Measurements from ENCODE around the gene HIP1R.
A peak's percentile ranks its signal among the peaks of the same experiment; 100 is the strongest.
"Not testable (repeated sequence)": the region's sequence is repeated elsewhere in the genome, so short reads cannot be mapped to it uniquely, and the experiment has no call there.

HIP1R gene

DNA sequence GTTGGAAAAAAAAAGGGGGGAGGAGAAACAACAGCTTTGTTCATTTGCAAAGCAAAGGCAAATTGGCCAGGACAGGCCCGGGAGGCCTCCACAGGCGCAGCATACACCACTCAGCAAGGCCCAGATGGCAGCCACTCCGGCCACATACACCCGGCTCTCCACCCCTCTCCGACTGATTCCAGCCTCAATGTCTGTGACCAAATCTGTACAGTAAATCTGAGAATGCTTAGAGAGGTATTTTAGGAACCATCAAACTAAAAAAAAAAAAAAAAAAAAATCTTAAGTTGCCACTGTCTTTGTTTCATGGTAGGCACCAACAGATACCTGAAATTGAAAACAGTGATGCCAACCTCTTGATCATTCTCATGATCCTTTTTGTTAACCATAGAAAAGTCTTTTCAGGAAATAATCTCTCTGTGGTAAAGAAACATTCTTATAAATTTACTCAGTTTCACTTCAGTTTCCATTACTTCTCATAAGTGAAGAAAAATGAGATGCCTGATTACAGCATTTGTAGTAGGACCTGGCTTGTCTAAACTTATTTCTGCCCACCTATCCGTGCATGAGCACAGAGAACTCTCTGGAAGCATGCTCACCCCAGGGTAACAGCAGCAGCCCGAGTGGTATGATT is 40.4 kb downstream of the HIP1R start:
- no peak overlapping the region for H3K27ac ChIP-seq (ENCODE audit: low read depth in 2 of 2, low read length in 2 of 2)
- H3K36me3 ChIP-seq (ENCODE audit: control insufficient read depth in 2 of 2, insufficient read depth in 2 of 2, low read length in 2 of 2), result peaks cover 5 to 15% of the 10 kb centered on the region in 2 donors
- H3K4me3 ChIP-seq (ENCODE audit: low read length in 2 of 2), result no peak overlapping the region
- peaks cover 40 to 54% of the 10 kb centered on the region in 2 donors for H3K4me1 ChIP-seq (ENCODE audit: control insufficient read depth in 2 of 2, insufficient read depth in 2 of 2, low read length in 2 of 2)
- no peak overlapping the region for H3K9ac ChIP-seq (ENCODE audit: low read depth in 1 of 2, low read length in 2 of 2)
- H3K27me3 ChIP-seq (ENCODE audit: control insufficient read depth in 2 of 2, insufficient read depth in 2 of 2, low read length in 2 of 2), result no peaks in the 10 kb centered on the region
- no peaks in the 10 kb centered on the region for H3K9me3 ChIP-seq (ENCODE audit: control insufficient read depth in 2 of 2, low read length in 2 of 2)

DNA sequence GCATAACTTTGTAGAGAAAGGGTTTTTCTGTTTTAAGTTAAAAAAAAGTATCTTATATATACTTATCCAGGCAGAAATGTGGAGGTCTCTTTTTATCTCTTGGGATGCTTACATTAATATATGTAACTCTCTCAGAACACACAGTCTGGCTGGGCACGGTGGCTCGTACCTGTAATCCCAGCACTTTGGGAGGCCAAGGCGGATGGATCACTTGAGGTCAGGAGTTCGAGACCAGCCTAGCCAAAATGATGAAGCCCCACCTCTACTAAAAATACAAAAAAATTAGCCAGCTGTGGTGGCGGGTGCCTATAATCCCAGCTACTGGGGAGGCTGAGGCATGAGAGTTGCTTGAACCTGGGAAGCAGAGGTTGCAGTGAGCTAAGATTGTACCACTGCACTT is 41.0 kb downstream of the HIP1R start:
- H3K4me1 ChIP-seq (ENCODE audit: control insufficient read depth in 2 of 2, insufficient read depth in 2 of 2, low read length in 2 of 2), result peaks cover 35 to 54% of the 10 kb centered on the region in 2 donors

DNA sequence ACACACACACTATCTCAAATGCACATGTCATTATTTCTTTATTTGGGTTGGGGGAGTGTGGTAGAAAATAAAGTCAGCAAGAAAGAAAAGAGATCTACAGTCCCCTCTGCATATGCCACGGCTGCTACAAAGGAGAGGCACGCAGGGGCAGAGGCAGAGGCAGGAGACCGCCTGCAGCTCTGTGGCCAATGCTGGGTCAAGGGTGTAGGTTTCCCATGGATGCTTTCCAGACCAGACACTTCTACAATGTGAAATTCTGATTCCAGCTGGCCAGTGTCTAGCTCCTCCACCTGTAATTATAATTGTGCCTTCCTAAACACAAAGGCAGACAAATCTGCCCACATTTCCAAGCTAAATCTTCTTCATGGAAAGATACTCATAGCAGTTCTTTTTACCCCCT is 41.5 kb downstream of the HIP1R start:
- no peak overlapping the region for H3K27ac ChIP-seq (ENCODE audit: low read depth in 2 of 2, low read length in 2 of 2)

More for the DNA sequence above, 41.0 kb downstream of the HIP1R start:
- not testable (repeated sequence) for H3K9me3 ChIP-seq (ENCODE audit: control insufficient read depth in 2 of 2, low read length in 2 of 2); H3K9ac ChIP-seq (ENCODE audit: low read depth in 1 of 2, low read length in 2 of 2); H3K27ac ChIP-seq (ENCODE audit: low read depth in 2 of 2, low read length in 2 of 2); H3K27me3 ChIP-seq (ENCODE audit: control insufficient read depth in 2 of 2, insufficient read depth in 2 of 2, low read length in 2 of 2); H3K4me3 ChIP-seq (ENCODE audit: low read length in 2 of 2)
- peaks cover 5 to 12% of the 10 kb centered on the region in 2 donors for H3K36me3 ChIP-seq (ENCODE audit: control insufficient read depth in 2 of 2, insufficient read depth in 2 of 2, low read length in 2 of 2)

DNA sequence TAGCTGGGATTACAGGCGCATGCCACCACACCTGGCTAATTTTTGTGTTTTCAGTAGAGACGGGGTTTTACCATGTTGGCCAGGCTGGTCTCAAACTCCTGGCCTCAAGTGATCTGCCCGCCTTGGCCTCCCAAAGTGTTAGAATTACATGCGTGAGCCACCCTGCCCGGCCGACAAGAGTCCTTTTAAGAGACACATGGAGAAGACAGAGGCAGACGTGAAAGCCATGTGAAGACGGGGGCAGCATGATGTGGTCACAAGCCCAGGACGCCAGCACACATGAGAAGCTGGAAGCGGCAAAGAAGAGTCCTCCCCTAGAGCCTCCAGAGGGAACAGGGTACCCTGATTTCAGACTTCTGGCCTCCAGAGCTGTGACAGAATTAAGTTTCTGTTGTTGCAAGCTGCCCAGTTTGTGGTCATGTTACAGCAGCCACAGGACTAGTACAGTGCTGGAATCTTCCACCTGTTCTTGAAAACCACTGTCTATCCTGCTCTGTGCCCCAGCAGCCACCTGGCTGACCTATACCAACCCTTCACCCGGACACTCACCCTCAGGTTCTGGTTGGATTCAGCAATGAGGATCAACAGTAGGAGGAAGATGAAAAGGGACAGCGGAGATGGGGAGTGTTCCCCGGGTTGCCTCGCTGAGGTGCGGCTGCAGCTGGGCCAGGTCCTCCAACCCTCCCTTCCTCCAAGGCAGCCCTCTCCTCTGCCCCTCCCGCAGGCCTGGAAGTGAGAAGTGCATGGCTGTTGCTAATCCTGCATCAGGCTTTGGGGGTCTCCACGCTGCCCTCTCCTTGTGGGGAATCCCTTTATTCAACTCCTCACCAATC is 43.7 kb downstream of the HIP1R start:
- no peak overlapping the region for H3K9ac ChIP-seq (ENCODE audit: low read depth in 1 of 2, low read length in 2 of 2)
- no peaks in the 10 kb centered on the region for H3K9me3 ChIP-seq (ENCODE audit: control insufficient read depth in 2 of 2, low read length in 2 of 2)
- no peak overlapping the region for H3K4me3 ChIP-seq (ENCODE audit: low read length in 2 of 2)
- peaks cover 5 to 8% of the 10 kb centered on the region in 2 donors for H3K36me3 ChIP-seq (ENCODE audit: control insufficient read depth in 2 of 2, insufficient read depth in 2 of 2, low read length in 2 of 2)
- peak overlapping the region in 1 of 2 donors; percentile 1 for H3K27ac ChIP-seq (ENCODE audit: low read depth in 2 of 2, low read length in 2 of 2)
- H3K27me3 ChIP-seq (ENCODE audit: control insufficient read depth in 2 of 2, insufficient read depth in 2 of 2, low read length in 2 of 2), result no peaks in the 10 kb centered on the region
- H3K4me1 ChIP-seq (ENCODE audit: control insufficient read depth in 2 of 2, insufficient read depth in 2 of 2, low read length in 2 of 2), result peaks cover 14 to 35% of the 10 kb centered on the region in 2 donors

More for the DNA sequence above, 41.5 kb downstream of the HIP1R start:
- Histone ChIP-seq H3K9me3 (ENCODE audit: control insufficient read depth in 2 of 2, low read length in 2 of 2) (no peaks in the 10 kb centered on the region), H3K4me1 (ENCODE audit: control insufficient read depth in 2 of 2, insufficient read depth in 2 of 2, low read length in 2 of 2) (peaks cover 34 to 50% of the 10 kb centered on the region in 2 donors), H3K9ac (ENCODE audit: low read depth in 1 of 2, low read length in 2 of 2) (no peak overlapping the region), H3K4me3 (ENCODE audit: low read length in 2 of 2) (no peak overlapping the region), H3K27me3 (ENCODE audit: control insufficient read depth in 2 of 2, insufficient read depth in 2 of 2, low read length in 2 of 2) (no peaks in the 10 kb centered on the region), H3K36me3 (ENCODE audit: control insufficient read depth in 2 of 2, insufficient read depth in 2 of 2, low read length in 2 of 2) (peaks cover 5 to 12% of the 10 kb centered on the region in 2 donors)

DNA sequence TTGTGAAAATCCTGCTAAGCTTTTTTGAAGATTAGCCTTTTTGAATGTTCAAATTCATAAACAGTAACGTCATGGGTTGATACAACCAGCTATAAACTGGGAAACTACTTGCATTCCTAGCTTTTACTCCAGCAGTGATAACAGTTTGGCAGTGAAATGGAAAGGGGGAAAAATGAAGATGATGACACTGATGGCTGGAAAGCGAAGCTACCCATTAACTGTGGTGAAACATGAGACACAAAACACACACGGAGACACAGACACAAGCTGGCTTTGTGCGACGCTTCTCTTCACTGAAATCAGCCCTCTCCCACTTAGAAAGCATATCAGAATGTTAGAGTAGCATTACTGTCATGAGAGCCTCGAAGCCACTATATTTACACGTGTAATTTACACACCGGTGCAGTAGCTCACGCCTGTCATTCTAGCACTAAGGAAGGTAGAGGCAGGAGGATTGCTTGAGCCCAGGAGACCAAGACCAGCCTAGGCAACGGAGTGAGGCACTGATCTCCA is 45.0 kb downstream of the HIP1R start:
- Histone ChIP-seq H3K27me3 (ENCODE audit: control insufficient read depth in 2 of 2, insufficient read depth in 2 of 2, low read length in 2 of 2) (no peaks in the 10 kb centered on the region), H3K4me1 (ENCODE audit: control insufficient read depth in 2 of 2, insufficient read depth in 2 of 2, low read length in 2 of 2) (peaks cover 18 to 40% of the 10 kb centered on the region in 2 donors)

DNA sequence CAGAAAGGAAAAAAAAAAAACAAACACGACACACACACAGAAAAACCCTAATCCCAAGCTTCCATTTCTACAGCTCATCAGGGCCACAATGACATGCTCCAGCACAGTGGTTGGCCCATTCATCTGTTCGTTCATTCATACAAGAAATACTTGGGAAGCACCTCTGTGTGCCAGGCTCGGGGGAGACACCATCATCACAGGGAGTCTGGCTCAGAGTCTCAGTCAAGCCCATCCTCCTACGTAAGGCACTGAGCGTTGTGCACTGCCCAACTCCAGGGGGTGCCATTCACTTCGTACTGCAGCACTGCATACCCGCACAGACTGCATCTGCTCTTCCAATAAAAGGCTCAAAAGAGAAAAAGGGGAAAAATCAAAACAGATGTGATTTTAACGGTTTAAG is 45.4 kb downstream of the HIP1R start:
- peaks cover 18 to 38% of the 10 kb centered on the region in 2 donors for H3K4me1 ChIP-seq (ENCODE audit: control insufficient read depth in 2 of 2, insufficient read depth in 2 of 2, low read length in 2 of 2)
- H3K27ac ChIP-seq (ENCODE audit: low read depth in 2 of 2, low read length in 2 of 2), result no peak overlapping the region
- peaks cover 5 to 8% of the 10 kb centered on the region in 2 donors for H3K36me3 ChIP-seq (ENCODE audit: control insufficient read depth in 2 of 2, insufficient read depth in 2 of 2, low read length in 2 of 2)
- no peak overlapping the region for H3K4me3 ChIP-seq (ENCODE audit: low read length in 2 of 2)
- no peaks in the 10 kb centered on the region for H3K9me3 ChIP-seq (ENCODE audit: control insufficient read depth in 2 of 2, low read length in 2 of 2)
- no peak overlapping the region for H3K9ac ChIP-seq (ENCODE audit: low read depth in 1 of 2, low read length in 2 of 2)
- H3K27me3 ChIP-seq (ENCODE audit: control insufficient read depth in 2 of 2, insufficient read depth in 2 of 2, low read length in 2 of 2), result no peaks in the 10 kb centered on the region

More for the DNA sequence above, 45.0 kb downstream of the HIP1R start:
- H3K9me3 ChIP-seq (ENCODE audit: control insufficient read depth in 2 of 2, low read length in 2 of 2), result no peaks in the 10 kb centered on the region
- H3K27ac ChIP-seq (ENCODE audit: low read depth in 2 of 2, low read length in 2 of 2), result no peak overlapping the region
- no peak overlapping the region for H3K9ac ChIP-seq (ENCODE audit: low read depth in 1 of 2, low read length in 2 of 2)
- peaks cover 5 to 8% of the 10 kb centered on the region in 2 donors for H3K36me3 ChIP-seq (ENCODE audit: control insufficient read depth in 2 of 2, insufficient read depth in 2 of 2, low read length in 2 of 2)
- H3K4me3 ChIP-seq (ENCODE audit: low read length in 2 of 2), result no peak overlapping the region

DNA sequence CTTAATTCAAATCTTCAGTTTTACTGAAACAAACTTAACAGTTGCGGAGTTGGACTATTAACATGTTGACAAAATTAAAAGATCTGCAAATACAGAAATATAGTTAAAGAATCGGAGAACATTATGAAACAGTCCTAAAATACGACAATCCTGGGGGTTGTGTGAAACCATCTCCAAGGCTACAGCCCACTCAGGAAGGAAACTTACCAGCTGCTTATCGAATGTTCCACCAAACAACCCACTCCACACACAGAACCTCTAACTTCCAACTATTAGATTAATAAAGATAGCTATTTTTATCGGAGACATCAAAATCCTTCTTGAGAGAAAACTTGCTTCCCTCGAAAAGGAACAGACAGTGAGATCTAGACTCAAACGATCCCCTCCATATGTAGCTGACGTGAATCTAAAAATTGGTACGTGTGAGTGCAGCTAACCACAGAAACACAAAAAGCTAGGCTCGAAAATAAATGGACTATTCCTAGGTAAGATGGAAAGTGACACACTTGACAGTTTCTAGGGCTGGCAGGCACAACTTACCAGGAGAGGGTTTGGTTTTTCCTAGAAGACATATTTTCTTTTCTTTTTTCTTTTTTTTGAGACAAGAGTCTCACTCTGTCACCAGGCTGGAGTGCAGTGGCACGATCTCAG is 47.8 kb downstream of the HIP1R start:
- Histone ChIP-seq H3K9ac (ENCODE audit: low read depth in 1 of 2, low read length in 2 of 2) (no peak overlapping the region), H3K27ac (ENCODE audit: low read depth in 2 of 2, low read length in 2 of 2) (no peak overlapping the region), H3K9me3 (ENCODE audit: control insufficient read depth in 2 of 2, low read length in 2 of 2) (no peaks in the 10 kb centered on the region), H3K4me3 (ENCODE audit: low read length in 2 of 2) (no peak overlapping the region), H3K27me3 (ENCODE audit: control insufficient read depth in 2 of 2, insufficient read depth in 2 of 2, low read length in 2 of 2) (no peaks in the 10 kb centered on the region), H3K4me1 (ENCODE audit: control insufficient read depth in 2 of 2, insufficient read depth in 2 of 2, low read length in 2 of 2) (peaks cover 31 to 56% of the 10 kb centered on the region in 2 donors), H3K36me3 (ENCODE audit: control insufficient read depth in 2 of 2, insufficient read depth in 2 of 2, low read length in 2 of 2) (peaks cover 3 to 8% of the 10 kb centered on the region in 2 donors)

DNA sequence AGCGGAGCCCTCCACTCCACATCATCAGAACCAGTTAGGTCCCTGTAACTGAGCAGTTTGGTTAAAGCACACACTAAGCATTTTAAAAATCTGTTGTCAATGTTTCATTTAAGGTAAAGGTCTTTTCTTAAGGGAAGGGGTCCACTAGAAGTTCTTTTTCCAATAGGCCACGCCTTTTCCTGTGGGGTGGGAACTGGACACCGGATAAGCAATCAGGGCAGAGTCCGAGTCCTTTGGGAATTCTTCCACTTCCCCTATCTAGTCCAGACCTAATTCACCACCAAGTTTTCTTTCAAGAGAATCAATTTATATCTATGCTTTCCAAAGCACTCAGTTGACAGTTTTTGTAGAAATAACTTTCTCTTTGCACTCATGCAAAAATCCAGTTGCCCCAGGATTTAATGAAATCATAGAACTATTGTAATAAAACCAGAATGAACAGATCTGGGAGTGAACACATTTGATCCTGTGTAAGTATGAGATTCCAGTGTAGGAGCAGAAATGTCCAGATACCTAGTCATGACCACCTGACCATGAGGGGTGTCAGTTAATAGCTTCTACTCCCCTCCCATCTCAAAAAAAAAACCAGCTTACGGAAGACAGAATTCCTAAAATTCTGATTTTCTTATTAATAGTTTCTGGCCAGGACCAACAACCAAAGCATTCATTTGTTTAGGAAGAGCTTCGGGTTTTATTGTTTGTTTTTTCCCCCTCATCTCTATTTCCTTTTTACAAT is 49.0 kb downstream of the HIP1R start:
- peak overlapping the region; percentile 32 to 54 for H3K27ac ChIP-seq (ENCODE audit: low read depth in 2 of 2, low read length in 2 of 2)

DNA sequence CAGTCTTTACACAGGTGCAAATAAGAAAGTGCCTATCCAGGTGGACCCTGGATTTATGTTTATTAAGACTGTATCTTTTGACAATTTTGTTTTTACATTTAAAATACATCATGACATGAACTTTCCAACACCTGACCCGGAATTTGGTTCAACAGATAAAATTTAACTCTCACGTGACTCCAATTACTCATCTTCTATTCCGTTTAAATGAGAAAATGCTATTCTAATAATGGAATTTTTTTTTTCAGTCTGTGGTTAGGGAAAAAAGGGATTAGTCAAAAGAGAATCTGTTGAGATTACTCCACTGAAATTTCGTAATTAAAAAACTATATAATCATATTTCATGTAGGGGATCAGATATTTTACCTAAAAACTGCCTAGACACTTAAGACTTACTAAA is 49.6 kb downstream of the HIP1R start:
- Histone ChIP-seq H3K4me3 (ENCODE audit: low read length in 2 of 2) (no peak overlapping the region), H3K36me3 (ENCODE audit: control insufficient read depth in 2 of 2, insufficient read depth in 2 of 2, low read length in 2 of 2) (peaks cover 0 to 8% of the 10 kb centered on the region in 2 donors), H3K9ac (ENCODE audit: low read depth in 1 of 2, low read length in 2 of 2) (no peak overlapping the region), H3K27me3 (ENCODE audit: control insufficient read depth in 2 of 2, insufficient read depth in 2 of 2, low read length in 2 of 2) (no peaks in the 10 kb centered on the region), H3K27ac (ENCODE audit: low read depth in 2 of 2, low read length in 2 of 2) (peak overlapping the region; percentile 32 to 54), H3K4me1 (ENCODE audit: control insufficient read depth in 2 of 2, insufficient read depth in 2 of 2, low read length in 2 of 2) (peaks cover 48 to 69% of the 10 kb centered on the region in 2 donors), H3K9me3 (ENCODE audit: control insufficient read depth in 2 of 2, low read length in 2 of 2) (no peaks in the 10 kb centered on the region)

More for the DNA sequence above, 49.0 kb downstream of the HIP1R start:
- Histone ChIP-seq H3K27me3 (ENCODE audit: control insufficient read depth in 2 of 2, insufficient read depth in 2 of 2, low read length in 2 of 2) (no peaks in the 10 kb centered on the region), H3K9me3 (ENCODE audit: control insufficient read depth in 2 of 2, low read length in 2 of 2) (no peaks in the 10 kb centered on the region), H3K4me3 (ENCODE audit: low read length in 2 of 2) (no peak overlapping the region), H3K4me1 (ENCODE audit: control insufficient read depth in 2 of 2, insufficient read depth in 2 of 2, low read length in 2 of 2) (peaks cover 43 to 68% of the 10 kb centered on the region in 2 donors), H3K9ac (ENCODE audit: low read depth in 1 of 2, low read length in 2 of 2) (peak overlapping the region in 1 of 2 donors; percentile 39), H3K36me3 (ENCODE audit: control insufficient read depth in 2 of 2, insufficient read depth in 2 of 2, low read length in 2 of 2) (peaks cover under 1 to 8% of the 10 kb centered on the region in 2 donors)

Measured in mucosa of rectum (tissue), 2 donors.